ENCODE results near the gene MACROD2. TPM values are rescaled to one million over a fixed set of nuclear protein-coding genes. Genes with fewer than 3 reads are reported as not detected.

The MACROD2 gene
- total and polyA plus RNA-seq, 2 of the 4 experiments (the other 2 are of a cell fraction) = not detected

DNA sequence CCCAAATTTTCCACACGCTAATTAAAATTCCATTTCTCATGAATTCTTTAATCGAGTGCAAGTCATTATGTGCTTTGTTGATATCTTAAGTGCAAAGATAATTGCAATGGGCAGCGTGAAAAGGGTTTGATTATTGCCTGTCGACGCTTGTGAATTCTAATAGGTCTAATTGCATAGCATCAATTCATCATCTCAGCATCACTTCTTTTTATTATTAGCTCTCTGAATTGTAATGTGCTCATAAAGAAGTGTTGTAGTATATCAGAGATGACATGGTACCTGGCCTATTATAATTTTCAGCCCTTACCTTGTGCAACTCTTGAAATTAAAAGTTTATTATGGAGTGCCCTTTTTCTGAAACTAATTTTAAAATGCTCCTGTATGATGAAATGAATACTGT lies 1208.9 kb downstream of the MACROD2 start:
- Histone ChIP-seq H3K36me3 (ENCODE audit: control insufficient read depth, insufficient read depth, low read length) (no peaks in the 10 kb centered on the region), H4K8ac (ENCODE audit: low read depth in 2 of 2, low read length in 2 of 2) (no peak overlapping the region), H2BK15ac (ENCODE audit: low read depth, low read length) (no peak overlapping the region), H2AK9ac (replicated peaks; ENCODE audit: low read depth, low read length, poor library complexity) (no peak overlapping the region), H3K79me1 (ENCODE audit: low read depth in 1 of 2, low read length in 2 of 2) (no peaks in the 10 kb centered on the region), H4K91ac (ENCODE audit: insufficient read depth, low read depth, low read length) (no peak overlapping the region), H3K4ac (ENCODE audit: low read depth, low read length) (no peak overlapping the region), H3K4me1 (ENCODE audit: control insufficient read depth, insufficient read depth, low read length) (no peaks in the 10 kb centered on the region), H3K14ac (replicated peaks; ENCODE audit: low read depth, low read length) (no peak overlapping the region), H3K9me3 (ENCODE audit: control insufficient read depth, insufficient read depth, low read length) (peaks cover 6% of the 10 kb centered on the region), H3K4me3 (ENCODE audit: insufficient read depth, low read depth, low read length) (no peak overlapping the region), H2BK20ac (ENCODE audit: low read depth, low read length) (no peak overlapping the region), H3K27ac (ENCODE audit: insufficient read depth, low read length) (no peak overlapping the region), H3K4me2 (ENCODE audit: low read depth, low read length) (no peak overlapping the region), H3K9ac (ENCODE audit: low read depth, low read length) (no peak overlapping the region), H2BK120ac (ENCODE audit: low read depth, low read length) (no peak overlapping the region), H3K27me3 (ENCODE audit: control insufficient read depth, insufficient read depth, low read length) (no peaks in the 10 kb centered on the region), H4K20me1 (ENCODE audit: insufficient read depth, low read length) (no peaks in the 10 kb centered on the region), H2AK5ac (ENCODE audit: low read depth, low read length) (no peak overlapping the region), H3K18ac (ENCODE audit: low read depth, low read length) (no peak overlapping the region), H3K56ac (ENCODE audit: extremely low read depth, insufficient read depth, low read length) (no peak overlapping the region), H3K9me1 (ENCODE audit: insufficient read depth, low read length) (no peaks in the 10 kb centered on the region), H4K5ac (ENCODE audit: low read depth, low read length) (no peak overlapping the region), H2BK5ac (ENCODE audit: low read depth, low read length, poor library complexity, severe bottlenecking) (no peak overlapping the region), H3K23ac (ENCODE audit: low read depth, low read length) (no peak overlapping the region), H2AFZ (replicated peaks; ENCODE audit: low read length, poor library complexity) (no peak overlapping the region)
- ATAC-seq (ENCODE audit: low read depth) (no peak), DNase-seq (no peak)
- WGBS, 2 experiments (ENCODE audit: extremely low coverage in 2 of 2, insufficient read length in 1 of 2) = no CpG with 5 or more reads among the region's 5 CpGs
- ChIA-PET CTCF (no interaction called here), POLR2A (ENCODE audit: unreplicated experiment) (no interaction called here)
- no TSS peak for BruUV-seq (replicated peaks)
- intact Hi-C loops (cut with micrococcal nuclease) = no loop called here
- in situ Hi-C loops (cut with MboI; ENCODE audit: low sequenced_read_pairs) = no loop called here
- TF ChIP-seq FOS (IDR thresholded peaks at IDR 0.05; ENCODE audit: low read depth, low read length) (no peak), RFX5 (IDR thresholded peaks at IDR 0.05; ENCODE audit: low read depth, low read length) (no peak), MAZ (IDR thresholded peaks at IDR 0.05; ENCODE audit: borderline replicate concordance, low read depth, low read length) (no peak), RCOR1 (IDR thresholded peaks at IDR 0.05; ENCODE audit: insufficient replicate concordance, low read length) (no peak), NFE2L2 (IDR thresholded peaks at IDR 0.05; ENCODE audit: low read depth, low read length) (no peak), ELK1 (IDR thresholded peaks at IDR 0.05; ENCODE audit: borderline replicate concordance, low read depth, low read length) (no peak), RAD21 (IDR thresholded peaks at IDR 0.05; ENCODE audit: low read length) (no peak), POLR2A (IDR thresholded peaks at IDR 0.05; ENCODE audit: low read depth, low read length) (no peak), SMC3 (IDR thresholded peaks at IDR 0.05; ENCODE audit: low read depth, low read length) (no peak), BHLHE40 (IDR thresholded peaks at IDR 0.05; ENCODE audit: low read depth, low read length) (no peak), MAFK (IDR thresholded peaks at IDR 0.05; ENCODE audit: low read depth, low read length) (no peak), CEBPB (IDR thresholded peaks at IDR 0.05; ENCODE audit: low read depth, low read length) (no peak), CHD1 (IDR thresholded peaks at IDR 0.05; ENCODE audit: low read depth, low read length) (no peak), MXI1 (IDR thresholded peaks at IDR 0.05; ENCODE audit: borderline replicate concordance, low read depth, low read length) (no peak)
- TF ChIP-seq, protein P1, sequence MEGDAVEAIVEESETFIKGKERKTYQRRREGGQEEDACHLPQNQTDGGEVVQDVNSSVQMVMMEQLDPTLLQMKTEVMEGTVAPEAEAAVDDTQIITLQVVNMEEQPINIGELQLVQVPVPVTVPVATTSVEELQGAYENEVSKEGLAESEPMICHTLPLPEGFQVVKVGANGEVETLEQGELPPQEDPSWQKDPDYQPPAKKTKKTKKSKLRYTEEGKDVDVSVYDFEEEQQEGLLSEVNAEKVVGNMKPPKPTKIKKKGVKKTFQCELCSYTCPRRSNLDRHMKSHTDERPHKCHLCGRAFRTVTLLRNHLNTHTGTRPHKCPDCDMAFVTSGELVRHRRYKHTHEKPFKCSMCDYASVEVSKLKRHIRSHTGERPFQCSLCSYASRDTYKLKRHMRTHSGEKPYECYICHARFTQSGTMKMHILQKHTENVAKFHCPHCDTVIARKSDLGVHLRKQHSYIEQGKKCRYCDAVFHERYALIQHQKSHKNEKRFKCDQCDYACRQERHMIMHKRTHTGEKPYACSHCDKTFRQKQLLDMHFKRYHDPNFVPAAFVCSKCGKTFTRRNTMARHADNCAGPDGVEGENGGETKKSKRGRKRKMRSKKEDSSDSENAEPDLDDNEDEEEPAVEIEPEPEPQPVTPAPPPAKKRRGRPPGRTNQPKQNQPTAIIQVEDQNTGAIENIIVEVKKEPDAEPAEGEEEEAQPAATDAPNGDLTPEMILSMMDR (conservative IDR thresholded peaks at IDR 0.05; ENCODE audit: low read depth, low read length) = no peak
- TF ChIP-seq, protein P2, sequence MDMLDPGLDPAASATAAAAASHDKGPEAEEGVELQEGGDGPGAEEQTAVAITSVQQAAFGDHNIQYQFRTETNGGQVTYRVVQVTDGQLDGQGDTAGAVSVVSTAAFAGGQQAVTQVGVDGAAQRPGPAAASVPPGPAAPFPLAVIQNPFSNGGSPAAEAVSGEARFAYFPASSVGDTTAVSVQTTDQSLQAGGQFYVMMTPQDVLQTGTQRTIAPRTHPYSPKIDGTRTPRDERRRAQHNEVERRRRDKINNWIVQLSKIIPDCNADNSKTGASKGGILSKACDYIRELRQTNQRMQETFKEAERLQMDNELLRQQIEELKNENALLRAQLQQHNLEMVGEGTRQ (IDR thresholded peaks at IDR 0.05; ENCODE audit: low read depth, low read length) = no peak
- dilution Hi-C loops (cut with HindIII; ENCODE audit: low sequenced_read_pairs, unreplicated experiment) = no loop called here

Data from IMR-90 (cell line).